Measurements from ENCODE around the gene LDHA.
"Not testable (repeated sequence)": the region's sequence is repeated elsewhere in the genome, so short reads cannot be mapped to it uniquely, and the experiment has no call there.

The LDHA gene

DNA sequence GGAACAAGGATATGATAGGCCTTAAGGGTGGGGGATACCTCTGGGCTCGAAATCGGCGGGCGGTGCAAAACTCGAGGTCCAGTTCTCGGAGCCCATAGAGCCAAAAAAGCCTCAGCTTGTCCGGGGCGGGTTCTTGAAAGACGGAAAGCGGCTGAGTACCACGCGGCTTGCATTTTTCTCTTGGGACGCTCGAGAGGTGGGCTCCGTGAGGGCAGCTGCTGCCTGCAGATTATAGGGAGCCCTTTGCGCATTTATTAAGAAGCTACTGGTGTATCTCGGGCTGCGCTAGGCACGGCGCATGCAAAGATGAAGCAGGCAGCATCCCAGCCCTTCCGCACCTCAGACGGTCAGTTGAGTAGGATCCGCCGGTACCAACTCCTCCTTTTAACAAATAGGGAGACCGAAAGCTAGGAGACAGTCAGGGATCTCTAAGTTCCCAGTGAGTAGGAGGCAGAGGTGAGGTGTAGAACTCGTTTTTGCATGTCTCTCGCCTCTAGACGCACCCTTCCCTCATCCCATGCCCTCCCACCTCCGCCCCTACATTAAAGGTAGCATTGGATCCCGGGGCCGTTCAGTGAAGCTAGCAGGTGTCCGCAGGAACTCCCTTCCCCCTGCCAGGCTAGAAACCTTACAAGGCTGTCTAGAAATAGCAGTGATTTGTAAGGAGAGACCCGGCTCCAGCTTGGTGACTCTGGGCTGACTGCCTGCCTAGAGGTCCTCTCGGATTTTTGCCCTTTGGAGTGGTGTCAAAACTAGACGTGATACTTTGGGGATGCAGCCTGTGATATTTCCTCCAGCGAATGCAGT lies 768 bp downstream of the LDHA start:
- no peak for DNase-seq

DNA sequence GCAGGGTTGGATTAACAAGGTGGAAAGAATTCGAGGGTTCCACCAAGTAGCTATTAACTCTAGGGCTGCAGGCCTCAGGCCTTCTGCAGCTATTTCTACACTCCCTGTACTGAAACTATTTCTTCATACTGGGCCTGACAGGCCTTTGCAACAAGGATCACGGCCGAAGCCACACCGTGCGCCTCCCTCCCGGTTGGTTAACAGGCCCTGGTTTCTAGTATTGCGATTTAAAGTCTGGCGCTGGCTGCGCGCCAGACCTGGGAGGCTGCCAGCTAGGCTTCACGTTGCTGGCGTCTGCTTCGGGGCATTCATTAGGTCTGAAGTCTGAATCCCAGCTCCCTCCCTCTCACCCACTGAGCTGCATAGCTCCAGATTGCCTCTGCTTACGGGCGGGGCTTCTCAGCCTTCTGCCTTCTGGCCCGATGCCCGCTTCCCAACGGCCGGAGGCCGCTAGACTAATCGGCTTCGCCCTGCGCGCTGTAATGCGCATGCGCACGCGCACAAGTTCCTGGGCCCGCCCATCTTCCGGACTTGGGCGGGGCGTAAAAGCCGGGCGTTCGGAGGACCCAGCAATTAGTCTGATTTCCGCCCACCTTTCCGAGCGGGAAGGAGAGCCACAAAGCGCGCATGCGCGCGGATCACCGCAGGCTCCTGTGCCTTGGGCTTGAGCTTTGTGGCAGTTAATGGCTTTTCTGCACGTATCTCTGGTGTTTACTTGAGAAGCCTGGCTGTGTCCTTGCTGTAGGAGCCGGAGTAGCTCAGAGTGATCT lies 1.6 kb downstream of the LDHA start:
- DNase-seq, result peak; percentile 97

DNA sequence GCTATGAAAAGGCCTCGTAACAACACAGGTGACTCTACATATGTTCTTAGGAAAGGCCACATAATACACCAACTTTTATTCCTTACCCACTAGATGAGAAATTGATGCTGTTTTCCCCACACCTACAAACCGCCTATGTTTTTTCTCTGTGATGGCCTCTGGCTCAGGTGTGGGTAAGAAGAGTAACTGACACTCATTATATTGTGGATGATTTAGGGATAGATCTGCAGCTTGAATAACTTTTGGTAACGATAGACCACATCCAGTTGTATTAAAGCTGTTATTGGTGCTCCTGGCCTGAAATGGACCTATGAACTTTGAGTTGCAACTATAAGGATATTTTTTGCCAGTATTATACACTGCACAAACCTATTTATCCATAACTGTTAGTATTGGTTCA lies 3.6 kb downstream of the LDHA start:
- DNase-seq, result no peak

DNA sequence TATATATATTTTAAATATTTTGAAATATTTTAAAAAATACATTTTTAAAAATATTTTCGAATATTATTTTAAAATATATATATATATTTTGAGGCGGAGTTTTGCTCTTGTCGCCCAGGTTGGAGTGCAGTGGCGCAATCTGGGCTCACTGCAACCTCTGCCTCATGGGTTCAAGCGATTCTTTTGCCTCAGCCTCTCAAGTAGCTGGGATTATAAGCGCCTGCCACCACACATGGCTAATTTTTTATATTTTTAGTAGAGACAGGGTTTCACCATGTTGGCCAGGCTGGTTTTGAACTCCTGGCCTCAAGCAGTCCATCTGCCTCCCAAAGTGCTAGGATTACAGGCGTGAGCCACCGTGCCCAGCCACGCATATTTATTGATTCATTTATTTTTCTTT lies 6.7 kb downstream of the LDHA start:
- DNase-seq, result not testable (repeated sequence)

DNA sequence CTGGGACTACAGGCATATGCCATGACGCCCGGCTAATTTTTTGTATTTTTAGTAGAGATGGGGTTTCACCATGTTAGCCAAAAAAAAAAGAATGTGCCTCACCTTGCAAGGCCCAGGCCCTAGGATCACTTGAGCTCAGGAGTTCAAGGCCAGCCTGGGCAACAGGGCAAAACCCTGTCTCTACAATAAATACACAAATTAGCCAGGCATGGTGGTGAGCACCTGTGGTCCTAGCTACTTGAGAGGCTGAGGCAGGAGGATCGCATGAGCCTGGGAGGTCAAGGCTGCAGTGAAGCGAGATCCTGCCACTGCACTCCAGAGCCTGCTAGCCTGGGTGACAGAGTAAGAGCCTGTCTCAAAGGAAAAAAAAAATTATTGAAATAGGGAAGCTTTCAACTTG lies 9.7 kb downstream of the LDHA start:
- no peak for DNase-seq

GRCh38 chr11:18407400-18407799 lies 13.0 kb downstream of the LDHA start:
- not testable (repeated sequence) for DNase-seq

DNA sequence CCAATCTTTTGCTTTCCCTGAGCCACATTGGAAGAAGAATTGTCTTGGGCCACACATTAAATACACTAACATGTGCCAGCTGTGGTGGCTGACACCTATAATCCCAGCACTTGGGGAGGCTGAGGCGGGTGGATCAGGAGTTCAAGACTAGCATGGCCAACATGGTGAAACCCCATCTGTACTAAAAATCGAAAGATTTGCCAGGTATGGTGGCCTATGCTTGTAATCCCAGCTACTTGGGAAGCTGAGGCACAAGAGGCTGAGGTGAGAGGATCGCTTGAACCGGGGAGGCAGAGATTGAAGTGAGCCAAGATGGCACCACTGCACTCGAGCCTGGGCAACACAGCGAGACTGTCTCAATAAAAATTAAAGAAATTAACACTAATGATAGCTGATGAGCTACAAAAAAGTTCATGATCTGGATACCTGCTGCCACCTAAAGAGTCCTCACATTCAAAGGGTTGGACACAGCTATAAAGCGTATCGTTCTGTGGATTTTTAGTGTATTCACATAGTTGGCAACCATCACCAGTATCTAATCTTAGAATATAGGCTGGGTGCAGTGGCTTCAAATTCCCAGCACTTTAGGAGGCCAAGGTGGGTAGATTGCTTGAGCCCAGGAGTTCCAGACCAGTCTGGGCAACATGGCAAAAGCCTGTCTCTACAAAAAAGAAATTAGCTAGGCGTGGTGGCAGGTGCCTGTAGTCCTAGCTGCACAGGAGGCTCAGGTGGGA lies 14.4 kb downstream of the LDHA start:
- no peak for DNase-seq

DNA sequence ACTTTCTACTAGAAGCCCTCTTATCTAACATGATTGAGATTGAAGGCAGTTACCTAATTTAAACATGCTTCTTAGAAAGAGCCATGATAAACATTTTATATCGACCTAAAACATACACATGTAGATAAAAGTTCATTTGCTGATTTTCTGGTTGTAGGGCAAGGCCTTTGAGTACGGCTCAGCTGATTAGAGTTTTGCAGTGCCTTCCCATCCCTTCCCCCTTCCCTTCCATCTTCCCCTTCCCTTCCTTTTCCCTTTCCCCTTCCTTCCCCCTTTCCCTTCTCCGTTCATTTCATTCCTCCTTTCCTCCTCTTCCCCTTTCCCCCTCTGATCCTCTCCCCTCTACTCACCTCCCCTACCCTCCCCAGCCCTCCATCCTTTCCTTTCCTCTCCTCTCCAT lies 22.1 kb downstream of the LDHA start:
- no peak for DNase-seq

GRCh38 chr11:18419040-18419439 lies 24.7 kb downstream of the LDHA start:
- no peak for DNase-seq

- no peak for DNase-seq
Measured at GRCh38 chr11:18420067-18420466, 25.7 kb downstream of the LDHA start.

- DNase-seq, result no peak
Measured at GRCh38 chr11:18427240-18427639, 32.9 kb downstream of the LDHA start.

DNA sequence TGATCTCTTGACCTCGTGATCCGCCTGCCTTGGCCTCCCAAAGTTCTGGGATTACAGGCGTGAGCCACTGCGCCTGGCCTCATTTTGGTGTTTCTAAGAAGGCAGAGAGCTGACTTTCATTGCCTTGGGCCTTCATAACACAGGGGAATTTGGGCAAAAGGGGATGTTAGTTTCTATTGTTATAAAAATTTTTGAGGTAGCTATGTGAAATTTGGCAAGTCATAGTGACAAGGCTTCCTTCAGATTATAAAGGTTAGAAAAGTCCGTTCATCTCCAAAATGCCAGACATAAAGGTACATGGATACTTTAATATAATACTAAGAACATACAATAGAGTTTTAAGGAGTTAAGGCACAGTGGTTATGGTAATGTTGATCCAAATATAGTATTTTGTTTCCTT lies 35.0 kb downstream of the LDHA start:
- no peak for DNase-seq

GRCh38 chr11:18438691-18439090 lies 44.3 kb downstream of the LDHA start:
- no peak for DNase-seq

GRCh38 chr11:18449251-18449650 lies 54.9 kb downstream of the LDHA start:
- no peak for DNase-seq

GRCh38 chr11:18452927-18453326 lies 58.6 kb downstream of the LDHA start:
- DNase-seq, result no peak

DNA sequence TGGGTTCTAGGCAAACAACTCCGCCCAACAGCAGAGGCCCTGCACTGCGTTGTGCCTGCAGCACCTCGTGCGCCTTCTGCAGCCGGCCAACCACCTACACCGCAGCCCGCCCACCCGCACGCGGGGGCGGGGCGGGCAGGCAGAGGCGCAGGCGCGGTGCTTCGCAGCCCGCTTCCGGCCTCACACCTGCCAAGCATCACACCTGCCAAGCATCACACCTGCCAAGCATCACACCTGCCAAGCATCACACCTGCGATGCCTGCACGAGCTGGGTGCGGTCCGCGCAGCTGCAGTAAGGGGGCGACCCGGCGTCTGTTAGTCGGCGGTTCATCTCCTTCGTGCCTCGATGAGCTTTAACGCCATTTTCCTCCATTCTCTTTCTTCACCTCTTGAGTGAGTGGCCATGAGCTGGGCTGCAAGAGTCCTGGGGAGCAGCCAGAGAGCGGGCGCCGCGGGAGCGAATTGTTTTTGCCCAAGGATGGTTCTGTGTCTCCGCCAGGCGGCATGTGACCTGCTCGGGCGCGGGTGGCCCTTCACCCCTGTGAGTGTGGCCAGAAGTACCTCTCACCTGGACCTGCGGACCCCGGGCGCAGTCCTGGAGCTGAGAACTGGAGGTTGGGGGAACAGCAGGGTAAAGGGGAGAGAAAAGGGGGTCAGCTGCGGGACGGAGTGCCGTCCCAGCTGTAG lies 61.5 kb downstream of the LDHA start, which contains the start of gene LDHAL6A:
TSS of gene LDHAL6A (plus strand) at position 171 of the 687 bp plus-strand sequence. CDS start 825 bp downstream, outside the sequence.
- peak; percentile 10 for DNase-seq

DNA sequence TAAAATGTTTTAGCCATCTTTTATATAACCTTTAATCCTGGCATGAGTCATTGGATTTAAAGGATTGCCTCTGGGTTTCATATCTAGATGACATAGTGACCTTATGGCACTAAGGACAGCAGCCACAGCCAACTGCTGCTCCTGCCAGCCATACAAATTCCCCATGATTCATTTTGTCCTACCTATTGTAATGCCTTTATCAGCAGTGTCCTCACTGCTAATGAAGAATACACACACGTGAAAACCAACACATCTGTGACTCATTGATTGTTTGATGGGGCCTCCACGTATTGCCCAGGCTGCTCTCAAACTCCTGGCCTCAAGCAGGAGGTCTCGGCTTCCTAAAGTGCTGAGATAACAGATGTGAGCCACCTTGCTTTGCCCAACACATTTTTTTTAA lies 63.1 kb downstream of the LDHA start:
- no peak for DNase-seq
